Measurements from ENCODE around the gene RBKS. TPM values are rescaled to one million over a fixed set of nuclear protein-coding genes. Genes with fewer than 3 reads are reported as not detected.

RBKS gene
- total RNA-seq, 1 donor from 2014 or later: 1.6 TPM

DNA sequence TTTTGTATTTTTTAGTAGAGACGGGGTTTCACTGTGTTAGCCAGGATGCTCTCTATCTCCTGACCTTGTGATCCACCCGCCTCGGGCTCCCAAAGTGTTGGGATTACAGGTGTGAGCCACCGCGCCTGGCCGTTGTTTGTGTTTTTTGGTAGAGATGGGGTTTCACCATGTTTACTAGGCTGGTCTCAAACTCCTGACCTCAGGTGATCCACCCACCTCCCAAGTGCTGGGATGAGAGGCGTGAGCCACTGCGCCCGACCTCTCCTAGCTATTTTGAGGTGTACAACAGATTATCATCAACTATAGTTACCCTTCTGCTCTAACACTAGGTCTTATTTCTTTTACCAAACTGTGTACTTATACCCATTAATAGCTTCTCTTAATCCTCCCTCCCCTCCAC is 147.6 kb downstream of the RBKS start:
- Mint-ChIP-seq H3K4me1 (ENCODE audit: low read depth, unreplicated experiment) (no peaks in the 10 kb centered on the region), H3K27ac (ENCODE audit: unreplicated experiment) (no peak overlapping the region), H3K27me3 (ENCODE audit: low read depth, unreplicated experiment) (no peaks in the 10 kb centered on the region), H3K36me3 (ENCODE audit: low read depth, unreplicated experiment) (no peaks in the 10 kb centered on the region), H3K9me3 (ENCODE audit: unreplicated experiment) (peaks cover 5% of the 10 kb centered on the region), H3K4me3 (ENCODE audit: unreplicated experiment) (no peak overlapping the region)
- no peak overlapping the region for H3K4me2 ChIP-seq (ENCODE audit: low read length)
- H3K9me3 ChIP-seq (ENCODE audit: insufficient read depth, low read depth, low read length): no peaks in the 10 kb centered on the region
- DNase-seq (ENCODE audit: low read depth) (no peak), FAIRE-seq (no peak)
- no peak for TF ChIP-seq EZH2 (IDR thresholded peaks at IDR 0.05; ENCODE audit: insufficient read depth, low read length)
- TF ChIP-seq, protein P1, sequence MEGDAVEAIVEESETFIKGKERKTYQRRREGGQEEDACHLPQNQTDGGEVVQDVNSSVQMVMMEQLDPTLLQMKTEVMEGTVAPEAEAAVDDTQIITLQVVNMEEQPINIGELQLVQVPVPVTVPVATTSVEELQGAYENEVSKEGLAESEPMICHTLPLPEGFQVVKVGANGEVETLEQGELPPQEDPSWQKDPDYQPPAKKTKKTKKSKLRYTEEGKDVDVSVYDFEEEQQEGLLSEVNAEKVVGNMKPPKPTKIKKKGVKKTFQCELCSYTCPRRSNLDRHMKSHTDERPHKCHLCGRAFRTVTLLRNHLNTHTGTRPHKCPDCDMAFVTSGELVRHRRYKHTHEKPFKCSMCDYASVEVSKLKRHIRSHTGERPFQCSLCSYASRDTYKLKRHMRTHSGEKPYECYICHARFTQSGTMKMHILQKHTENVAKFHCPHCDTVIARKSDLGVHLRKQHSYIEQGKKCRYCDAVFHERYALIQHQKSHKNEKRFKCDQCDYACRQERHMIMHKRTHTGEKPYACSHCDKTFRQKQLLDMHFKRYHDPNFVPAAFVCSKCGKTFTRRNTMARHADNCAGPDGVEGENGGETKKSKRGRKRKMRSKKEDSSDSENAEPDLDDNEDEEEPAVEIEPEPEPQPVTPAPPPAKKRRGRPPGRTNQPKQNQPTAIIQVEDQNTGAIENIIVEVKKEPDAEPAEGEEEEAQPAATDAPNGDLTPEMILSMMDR (IDR thresholded peaks at IDR 0.05; ENCODE audit: insufficient read depth, low read depth, low read length): no peak
- H3K4me3 ChIP-seq (ENCODE audit: insufficient read depth, low read depth, low read length): no peak overlapping the region
- H3K27me3 ChIP-seq (ENCODE audit: insufficient read depth, low read length): no peaks in the 10 kb centered on the region
- H2AFZ ChIP-seq (ENCODE audit: low read depth, low read length): no peak overlapping the region
- H3K79me2 ChIP-seq (ENCODE audit: insufficient read depth, low read length): no peaks in the 10 kb centered on the region
- H4K20me1 ChIP-seq (ENCODE audit: insufficient read depth, low read length): no peaks in the 10 kb centered on the region
- H3K27ac ChIP-seq (ENCODE audit: low read depth, low read length): no peak overlapping the region
- H3K9ac ChIP-seq (ENCODE audit: low read length): no peak overlapping the region
- peaks cover 6% of the 10 kb centered on the region for H3K4me1 ChIP-seq (ENCODE audit: insufficient read depth, low read length)
- H3K36me3 ChIP-seq (ENCODE audit: insufficient read depth, low read length): no peaks in the 10 kb centered on the region

- H3K9me3 ChIP-seq (ENCODE audit: insufficient read depth, low read depth, low read length): no peaks in the 10 kb centered on the region
- TF ChIP-seq EZH2 (IDR thresholded peaks at IDR 0.05; ENCODE audit: insufficient read depth, low read length): no peak
- TF ChIP-seq, protein P1 (IDR thresholded peaks at IDR 0.05; ENCODE audit: insufficient read depth, low read depth, low read length): no peak
- peaks cover 7% of the 10 kb centered on the region for H3K4me1 ChIP-seq (ENCODE audit: insufficient read depth, low read length)
- no peak overlapping the region for H3K4me2 ChIP-seq (ENCODE audit: low read length)
- no peaks in the 10 kb centered on the region for H3K4me1 Mint-ChIP-seq (ENCODE audit: low read depth, unreplicated experiment)
- H3K9me3 Mint-ChIP-seq (ENCODE audit: unreplicated experiment): peaks cover 5% of the 10 kb centered on the region
- DNase-seq (ENCODE audit: low read depth) (no peak), FAIRE-seq (no peak)
- H3K4me3 ChIP-seq (ENCODE audit: insufficient read depth, low read depth, low read length): no peak overlapping the region
- H3K79me2 ChIP-seq (ENCODE audit: insufficient read depth, low read length): no peaks in the 10 kb centered on the region
- no peaks in the 10 kb centered on the region for H3K36me3 ChIP-seq (ENCODE audit: insufficient read depth, low read length)
- no peak overlapping the region for H3K4me3 Mint-ChIP-seq (ENCODE audit: unreplicated experiment)
- H3K27me3 ChIP-seq (ENCODE audit: insufficient read depth, low read length): no peaks in the 10 kb centered on the region
- H4K20me1 ChIP-seq (ENCODE audit: insufficient read depth, low read length): no peaks in the 10 kb centered on the region
- no peak overlapping the region for H3K27ac ChIP-seq (ENCODE audit: low read depth, low read length)
- H3K27ac Mint-ChIP-seq (ENCODE audit: unreplicated experiment): no peak overlapping the region
- peaks cover 4% of the 10 kb centered on the region for H3K27me3 Mint-ChIP-seq (ENCODE audit: low read depth, unreplicated experiment)
- no peaks in the 10 kb centered on the region for H3K36me3 Mint-ChIP-seq (ENCODE audit: low read depth, unreplicated experiment)
- no peak overlapping the region for H3K9ac ChIP-seq (ENCODE audit: low read length)
- no peak overlapping the region for H2AFZ ChIP-seq (ENCODE audit: low read depth, low read length)
Observed at GRCh38 chr2:27741673-27742072, 148.5 kb downstream of the RBKS start.

DNA sequence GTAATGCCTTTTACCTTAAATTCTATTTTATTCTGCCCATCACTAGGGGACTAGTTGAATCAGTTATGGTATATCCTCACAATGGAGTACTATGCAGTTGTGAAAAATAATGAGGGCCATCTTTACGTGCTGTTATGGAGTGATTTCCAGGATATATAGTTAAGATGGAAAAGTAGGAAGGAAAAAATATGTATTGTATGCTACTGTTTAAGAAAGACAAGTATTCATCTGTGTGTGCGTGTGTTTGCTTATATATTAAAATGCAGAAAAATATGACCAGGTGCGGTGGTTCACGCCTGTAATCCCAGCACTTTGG is 151.2 kb downstream of the RBKS start:
- no peaks in the 10 kb centered on the region for H3K9me3 ChIP-seq (ENCODE audit: insufficient read depth, low read depth, low read length)
- peaks cover 5% of the 10 kb centered on the region for H3K9me3 Mint-ChIP-seq (ENCODE audit: unreplicated experiment)
- no peaks in the 10 kb centered on the region for H3K4me1 Mint-ChIP-seq (ENCODE audit: low read depth, unreplicated experiment)
- no peak overlapping the region for H3K9ac ChIP-seq (ENCODE audit: low read length)
- no peak overlapping the region for H3K27ac ChIP-seq (ENCODE audit: low read depth, low read length)
- FAIRE-seq (no peak), DNase-seq (ENCODE audit: low read depth) (no peak)
- H3K36me3 ChIP-seq (ENCODE audit: insufficient read depth, low read length): no peaks in the 10 kb centered on the region
- peaks cover 4% of the 10 kb centered on the region for H3K27me3 Mint-ChIP-seq (ENCODE audit: low read depth, unreplicated experiment)
- no peaks in the 10 kb centered on the region for H3K79me2 ChIP-seq (ENCODE audit: insufficient read depth, low read length)
- TF ChIP-seq EZH2 (IDR thresholded peaks at IDR 0.05; ENCODE audit: insufficient read depth, low read length): no peak
- TF ChIP-seq, protein P1 (IDR thresholded peaks at IDR 0.05; ENCODE audit: insufficient read depth, low read depth, low read length): no peak
- no peaks in the 10 kb centered on the region for H3K27me3 ChIP-seq (ENCODE audit: insufficient read depth, low read length)
- H3K4me3 ChIP-seq (ENCODE audit: insufficient read depth, low read depth, low read length): no peak overlapping the region
- no peak overlapping the region for H3K27ac Mint-ChIP-seq (ENCODE audit: unreplicated experiment)
- no peak overlapping the region for H3K4me3 Mint-ChIP-seq (ENCODE audit: unreplicated experiment)
- H2AFZ ChIP-seq (ENCODE audit: low read depth, low read length): no peak overlapping the region
- no peak overlapping the region for H3K4me2 ChIP-seq (ENCODE audit: low read length)
- no peaks in the 10 kb centered on the region for H4K20me1 ChIP-seq (ENCODE audit: insufficient read depth, low read length)
- peaks cover 19% of the 10 kb centered on the region for H3K4me1 ChIP-seq (ENCODE audit: insufficient read depth, low read length)
- H3K36me3 Mint-ChIP-seq (ENCODE audit: low read depth, unreplicated experiment): no peaks in the 10 kb centered on the region

Data from astrocyte (in vitro differentiated cells and primary cell).